ENCODE data around the gene KIFAP3.
"Not testable (repeated sequence)": the region's sequence is repeated elsewhere in the genome, so short reads cannot be mapped to it uniquely, and the experiment has no call there.

The KIFAP3 gene

GRCh38 chr1:169918927-169919326 is 155.6 kb downstream of the KIFAP3 start:
- DNase-seq: no peak

- DNase-seq: not testable (repeated sequence)
These were observed 156.3 kb downstream of the KIFAP3 start for GRCh38 chr1:169918220-169918619.

- DNase-seq: no peak
These were observed 159.3 kb downstream of the KIFAP3 start for GRCh38 chr1:169915150-169915549.

- no peak for DNase-seq
These were observed 160.0 kb downstream of the KIFAP3 start for GRCh38 chr1:169914531-169914930.

GRCh38 chr1:169909499-169909898 is 165.0 kb downstream of the KIFAP3 start:
- no peak for DNase-seq

- DNase-seq: no peak
These were observed 167.6 kb downstream of the KIFAP3 start for GRCh38 chr1:169906938-169907337.

GRCh38 chr1:169904834-169905233 is 169.7 kb downstream of the KIFAP3 start:
- no peak for DNase-seq

GRCh38 chr1:169902751-169903150 is 171.7 kb downstream of the KIFAP3 start:
- DNase-seq: peak; percentile 13

- no peak for DNase-seq
These were observed 173.4 kb downstream of the KIFAP3 start for GRCh38 chr1:169901115-169901514.

GRCh38 chr1:169900571-169900970 is 173.9 kb downstream of the KIFAP3 start:
- DNase-seq: no peak

GRCh38 chr1:169899519-169900217 is 174.8 kb downstream of the KIFAP3 start:
- DNase-seq: no peak

GRCh38 chr1:169896013-169896412 is 178.5 kb downstream of the KIFAP3 start:
- peak; percentile 56 for DNase-seq

- no peak for DNase-seq
These were observed 179.9 kb downstream of the KIFAP3 start for GRCh38 chr1:169894424-169895145.

- peak; percentile 99 for DNase-seq
These were observed 180.7 kb downstream of the KIFAP3 start, which contains the start of gene SCYL3 for GRCh38 chr1:169893645-169894423. SCYL3 (minus strand) TSS chr1:169893896; CDS start chr1:169888840, 5,056 bp downstream.

GRCh38 chr1:169892927-169893644 is 181.4 kb downstream of the KIFAP3 start:
- DNase-seq: peak; percentile 51

- no peak for DNase-seq
These were observed 182.1 kb downstream of the KIFAP3 start for GRCh38 chr1:169892176-169892926.

GRCh38 chr1:169891539-169891885 is 183.0 kb downstream of the KIFAP3 start:
- no peak for DNase-seq

GRCh38 chr1:169890761-169891538 is 183.5 kb downstream of the KIFAP3 start:
- DNase-seq: peak; percentile 36

- no peak for DNase-seq
These were observed 184.6 kb downstream of the KIFAP3 start for GRCh38 chr1:169889871-169890270.

- DNase-seq: no peak
These were observed 187.6 kb downstream of the KIFAP3 start for GRCh38 chr1:169886931-169887330.

GRCh38 chr1:169886422-169886821 is 188.1 kb downstream of the KIFAP3 start:
- DNase-seq: no peak
